NCI-H69 (cell line): Measurements from ENCODE around the gene ATF7.
"Not testable (repeated sequence)": the region's sequence is repeated elsewhere in the genome, so short reads cannot be mapped to it uniquely, and the experiment has no call there.

Source experiments
- DNase-seq: peaks from one replicate; lab custom pipeline; 2025; lab: John Stamatoyannopoulos, UW

ATF7 gene

DNA sequence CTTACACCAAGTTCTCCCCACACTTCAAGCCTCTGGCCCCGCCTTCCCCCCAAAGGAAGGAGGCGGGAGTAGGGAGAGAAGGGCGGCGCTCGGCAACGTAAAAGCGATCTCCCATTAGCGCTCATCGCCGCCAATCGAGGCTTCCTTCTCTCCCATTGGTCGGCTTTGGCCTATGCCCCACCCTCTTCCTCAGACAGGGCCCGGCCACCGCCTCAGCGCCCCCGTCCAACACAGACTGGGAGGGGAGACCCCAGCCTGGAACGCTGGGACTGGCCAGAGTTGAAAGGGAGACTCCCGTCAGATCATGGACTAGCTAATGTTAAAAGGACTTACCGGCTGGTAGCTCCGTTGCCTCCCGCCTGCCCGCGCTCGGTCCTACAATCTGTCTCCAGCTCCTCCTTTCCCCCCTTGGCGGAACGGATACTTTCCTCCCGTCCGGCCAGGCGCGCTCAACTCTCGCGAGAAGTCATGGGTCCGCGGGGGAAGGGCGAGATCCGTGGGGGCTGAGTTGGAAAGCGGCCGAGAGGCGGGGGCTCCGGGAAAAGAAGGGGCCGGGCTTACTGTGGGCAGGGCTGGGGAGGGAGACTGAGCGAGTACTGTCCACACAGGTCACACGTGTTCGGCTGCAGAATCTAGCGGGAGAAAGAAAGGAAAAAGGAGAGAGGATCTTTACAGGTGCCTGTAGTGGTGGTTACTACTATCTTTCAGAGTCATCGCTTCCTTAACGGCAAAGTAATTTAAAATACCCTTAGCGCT, at the start of gene ATF7:
TSS of gene ATF7 (minus strand) at position 437 of the 756 bp plus-strand sequence. CDS start 25,382 bp downstream, outside the sequence.
- peak; percentile 100 for DNase-seq

DNA sequence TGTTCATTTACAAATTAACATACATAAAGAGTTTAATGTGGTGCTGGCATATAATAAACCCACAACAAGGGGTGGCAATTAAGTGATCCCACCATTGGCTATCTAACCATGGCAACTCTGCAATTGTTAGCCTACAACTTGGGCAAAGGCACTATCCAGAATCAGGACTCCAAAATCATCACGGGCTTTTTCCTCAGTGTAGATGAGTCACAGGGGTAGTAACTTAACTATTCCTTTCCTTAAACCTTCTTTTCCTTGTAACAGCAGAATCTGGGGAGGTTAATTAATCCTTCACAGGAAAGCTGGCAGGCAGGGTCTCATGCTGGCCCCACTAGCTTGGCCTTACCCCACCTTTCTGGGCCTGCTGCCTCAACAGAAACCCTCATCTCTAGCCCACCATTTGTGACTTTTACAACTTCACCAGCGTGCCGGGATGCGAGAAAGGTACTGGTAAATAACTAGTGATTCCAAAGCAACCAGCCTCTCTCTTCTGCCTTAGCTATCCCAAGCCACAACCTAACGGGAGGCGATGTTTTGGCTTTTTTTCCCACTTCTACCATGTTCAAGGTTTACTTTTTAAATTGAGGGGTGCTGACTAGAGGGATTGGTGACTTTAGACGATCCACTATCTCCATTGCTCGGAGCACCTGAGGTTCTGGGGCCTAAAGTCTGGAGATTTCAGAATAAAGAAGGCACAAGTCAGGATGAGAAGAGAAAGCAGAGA, 49.0 kb upstream of the ATF7 start:
- no peak for DNase-seq

DNA sequence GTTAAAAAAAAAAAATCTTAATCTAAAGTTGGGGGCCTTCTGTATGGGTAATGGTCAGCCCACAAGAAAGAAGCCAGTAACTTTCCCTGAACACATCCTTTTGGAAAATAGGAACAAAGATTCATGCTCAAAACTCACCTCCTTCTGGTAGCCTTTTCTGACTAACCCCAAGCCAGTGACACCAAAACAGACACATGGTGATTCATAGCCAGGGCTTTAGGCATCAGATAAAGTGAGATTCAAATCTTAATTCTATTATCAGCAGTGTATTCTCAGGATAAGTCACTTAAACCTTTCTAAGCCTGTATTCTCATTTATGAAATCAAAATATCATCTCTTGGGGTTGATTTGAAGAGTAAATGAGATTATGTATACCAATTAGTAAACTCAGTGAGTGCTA, 44.8 kb upstream of the ATF7 start:
- no peak for DNase-seq

GRCh38 chr12:53670308-53670707, 44.1 kb upstream of the ATF7 start:
- no peak for DNase-seq

- no peak for DNase-seq
Observed at GRCh38 chr12:53667080-53667479, 40.9 kb upstream of the ATF7 start.

- DNase-seq: no peak
Observed at GRCh38 chr12:53664936-53665335, 38.8 kb upstream of the ATF7 start.

DNA sequence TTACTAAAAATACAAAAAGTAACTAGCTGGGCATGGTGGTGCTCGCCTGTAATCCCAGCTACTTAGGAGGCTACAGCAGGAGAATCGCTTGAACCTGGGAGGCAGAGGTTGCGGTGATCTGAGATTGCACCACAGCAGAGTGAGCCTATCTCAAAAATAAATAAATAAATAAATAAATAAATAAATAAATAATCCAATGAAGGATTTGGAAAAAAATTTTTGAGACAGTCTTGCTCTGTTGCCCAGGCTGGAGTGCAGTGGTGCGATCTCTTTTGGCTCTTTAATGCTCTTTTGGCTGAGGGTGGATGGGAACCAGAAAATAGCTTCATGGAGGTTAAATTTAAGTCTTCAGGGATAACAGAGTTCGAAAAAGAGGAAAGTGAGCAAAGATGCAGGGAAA, 38.0 kb upstream of the ATF7 start:
- no peak for DNase-seq

- DNase-seq: no peak
Observed at GRCh38 chr12:53660041-53660440, 33.9 kb upstream of the ATF7 start.

- DNase-seq: peak; percentile 61
Observed at GRCh38 chr12:53659571-53659981, 33.4 kb upstream of the ATF7 start.

DNA sequence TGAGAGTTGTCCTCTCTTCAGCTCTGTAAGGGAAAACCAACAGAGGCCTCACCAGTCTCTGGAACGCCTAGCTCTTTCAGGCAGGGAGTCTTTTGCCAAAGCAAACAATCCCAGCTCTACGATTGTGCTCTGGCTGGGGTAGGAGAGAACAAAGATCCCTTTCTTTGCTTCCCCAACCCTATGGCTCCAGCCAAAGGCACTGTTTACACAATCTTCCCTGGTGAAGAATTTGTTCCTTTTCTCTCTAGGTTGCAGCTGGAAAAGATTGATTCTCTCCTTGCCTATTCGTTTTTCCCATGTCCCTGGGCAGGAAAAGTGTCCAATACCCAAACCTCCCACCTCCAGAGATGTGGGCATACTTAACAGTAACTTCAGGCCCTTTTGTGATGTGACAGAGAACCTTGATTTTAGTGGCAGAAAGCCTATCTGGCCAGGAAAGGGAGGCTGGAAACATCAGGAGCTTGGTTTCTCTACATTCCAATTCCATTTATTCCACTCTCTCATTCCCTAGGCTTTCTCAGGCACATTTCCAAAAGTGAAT, 32.9 kb upstream of the ATF7 start:
- peak; percentile 98 for DNase-seq

DNA sequence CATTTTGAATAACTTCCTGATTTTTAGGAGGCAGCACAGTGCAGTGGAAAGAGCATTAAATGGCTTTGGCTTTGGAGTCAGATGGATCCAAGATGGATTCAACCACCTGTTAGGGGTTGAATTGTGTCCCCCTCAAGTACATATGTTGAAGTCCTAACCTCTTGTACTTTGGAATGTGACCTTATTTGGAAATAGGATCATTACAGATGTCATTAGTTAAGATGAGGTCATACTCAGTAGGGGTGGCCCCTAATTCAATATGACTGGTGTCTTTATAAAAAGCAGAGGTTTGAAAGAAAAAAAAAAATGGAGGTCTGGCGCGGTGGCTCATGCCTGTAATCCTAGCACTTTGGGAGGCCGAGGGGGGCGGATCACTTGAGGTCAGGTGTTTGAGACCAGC, 30.9 kb upstream of the ATF7 start:
- no peak for DNase-seq

DNA sequence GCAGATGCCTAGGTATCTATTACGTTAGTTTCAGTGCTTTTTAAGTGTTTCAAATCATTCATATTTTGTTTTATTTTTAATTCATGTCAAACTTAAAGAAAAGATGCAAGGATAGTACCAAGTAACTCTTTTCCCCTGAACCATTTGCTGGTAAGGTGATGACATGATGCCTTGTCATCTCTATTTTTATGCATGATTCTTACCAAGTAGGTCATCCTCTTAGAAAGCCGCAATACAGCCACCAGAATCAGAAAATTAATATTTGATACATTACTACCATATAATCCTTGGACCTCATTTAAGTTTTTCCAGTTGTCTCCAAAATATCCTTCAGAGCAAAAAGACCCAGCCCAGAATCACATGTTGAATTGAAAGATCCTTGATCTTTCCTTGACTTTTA, 27.4 kb upstream of the ATF7 start:
- no peak for DNase-seq

DNA sequence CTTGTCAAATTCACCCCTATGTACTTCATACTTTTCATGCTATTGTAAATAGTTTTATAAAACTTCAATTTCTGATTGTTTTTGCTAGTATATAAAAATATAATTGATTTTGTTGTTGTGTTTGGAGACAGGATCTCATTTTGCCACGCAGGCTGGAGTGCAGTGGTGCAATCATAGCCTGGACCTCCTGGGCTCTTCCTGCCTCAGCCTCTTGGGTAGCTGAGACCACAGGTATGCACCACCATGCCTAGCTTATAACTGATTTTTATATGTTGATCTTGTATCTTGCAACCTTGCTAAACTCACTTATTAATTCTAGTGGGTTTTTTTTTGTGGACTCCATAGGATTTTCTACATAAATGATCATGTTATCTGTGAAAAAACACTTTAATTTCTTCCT, 26.2 kb upstream of the ATF7 start:
- no peak for DNase-seq

- no peak for DNase-seq
Observed at GRCh38 chr12:53651737-53652136, 25.6 kb upstream of the ATF7 start.

- DNase-seq: not testable (repeated sequence)
Observed at GRCh38 chr12:53646300-53646699, 20.1 kb upstream of the ATF7 start.

- no peak for DNase-seq
Observed at GRCh38 chr12:53645165-53645564, 19.0 kb upstream of the ATF7 start.

DNA sequence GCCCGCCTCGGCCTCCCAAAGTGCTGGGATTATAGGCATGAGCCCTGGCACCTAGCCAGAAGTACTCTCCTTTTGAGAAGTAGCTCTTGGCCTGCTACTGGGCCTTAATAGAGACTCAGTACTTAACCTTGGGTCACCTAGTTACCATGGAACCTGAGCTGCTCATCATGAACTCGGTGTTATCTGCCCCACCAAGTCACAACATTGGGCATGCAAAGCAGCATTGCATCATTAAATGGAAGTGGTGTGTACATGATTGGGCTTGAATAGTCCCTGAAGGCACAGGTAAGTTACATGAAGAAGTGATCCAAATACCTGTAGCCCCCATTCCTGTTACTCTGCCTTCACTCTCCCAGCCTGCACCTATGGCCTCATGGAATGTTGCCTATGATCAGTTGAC, 18.0 kb upstream of the ATF7 start:
- no peak for DNase-seq

DNA sequence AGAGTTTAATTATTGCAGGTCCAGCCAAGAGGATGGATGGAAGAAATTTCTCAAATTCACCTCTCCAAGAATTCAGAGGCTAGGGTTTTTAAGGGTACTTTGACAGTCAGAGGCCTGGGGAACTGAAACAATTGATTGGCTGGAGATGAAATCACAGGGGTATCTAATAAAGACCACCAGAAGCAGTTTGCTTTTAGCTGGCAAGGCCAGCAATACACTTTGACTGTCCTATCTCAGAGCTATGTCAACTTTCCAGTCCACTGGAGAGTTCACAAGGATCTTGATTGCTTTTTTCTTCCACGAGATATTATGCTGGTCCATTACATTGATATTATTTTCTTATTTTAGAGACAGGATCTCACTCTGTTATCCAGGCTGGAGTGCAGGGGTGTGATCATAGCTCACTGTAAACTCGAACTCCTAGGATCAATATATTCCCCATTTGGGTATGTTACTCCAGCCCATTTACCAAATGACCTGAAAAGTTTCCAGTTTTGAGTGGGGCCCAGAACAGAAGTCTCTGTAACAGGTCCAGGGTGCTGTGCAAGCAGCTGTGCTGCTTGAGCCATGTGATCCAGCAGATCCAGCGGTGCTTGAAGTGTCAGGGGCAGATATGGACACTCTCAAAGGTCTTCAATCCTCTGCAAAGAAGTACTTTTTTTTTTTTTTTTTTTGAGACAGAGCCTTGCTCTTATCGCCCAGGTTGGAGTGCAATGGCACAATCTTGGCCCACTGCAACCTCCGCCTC, 17.2 kb upstream of the ATF7 start:
- DNase-seq: no peak

DNA sequence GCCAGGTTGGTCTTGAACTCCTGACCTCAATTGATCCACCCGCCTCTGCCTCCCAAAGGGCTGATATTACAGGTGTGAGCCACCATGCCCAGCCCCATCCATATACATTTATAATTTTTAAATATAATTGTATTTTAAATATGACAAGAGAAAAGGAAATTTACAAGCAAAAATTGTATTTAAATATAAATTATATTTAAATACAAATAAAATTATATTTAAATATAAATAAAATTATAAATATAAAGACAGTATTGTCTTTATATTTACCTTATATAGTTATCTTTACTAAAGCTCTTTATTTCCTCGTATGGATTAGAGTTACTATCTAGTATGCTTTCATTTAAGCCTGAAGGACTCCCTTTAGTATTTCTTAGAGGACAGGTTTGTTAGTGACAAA, 11.9 kb upstream of the ATF7 start:
- DNase-seq: no peak

- no peak for DNase-seq
Observed at GRCh38 chr12:53636641-53637040, 10.5 kb upstream of the ATF7 start.

DNA sequence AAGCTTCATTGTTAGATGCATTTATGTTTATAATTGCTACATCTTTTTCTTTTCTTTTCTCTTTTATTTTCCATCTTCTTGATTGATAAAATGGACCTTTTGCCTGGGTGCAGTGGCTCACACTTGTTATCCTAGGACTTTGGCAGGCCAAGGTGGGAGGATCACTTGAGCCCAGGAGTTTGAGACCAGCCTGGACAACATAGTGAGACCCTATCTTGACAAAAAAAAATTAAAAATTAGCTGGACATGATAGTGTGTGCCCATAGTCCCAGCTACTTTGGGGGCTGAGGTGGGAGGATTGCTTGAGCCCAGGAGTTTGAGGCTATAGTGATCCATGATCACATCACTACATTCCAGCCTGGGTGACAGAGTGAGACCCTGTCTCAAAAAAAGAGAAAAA, 9.5 kb upstream of the ATF7 start:
- DNase-seq: not testable (repeated sequence)

- DNase-seq: no peak
Observed at GRCh38 chr12:53631721-53632120, 5.5 kb upstream of the ATF7 start.

- no peak for DNase-seq
Observed at GRCh38 chr12:53627919-53628318, 1.7 kb upstream of the ATF7 start.
